Fibroblast of the aortic adventitia (primary cell): ENCODE data around the gene PLCB3. TPM values are rescaled to one million over a fixed set of nuclear protein-coding genes. Genes with fewer than 3 reads are reported as not detected.
A peak's percentile ranks its signal among the peaks of the same experiment; 100 is the strongest.

Source experiments
- DNase-seq: peaks from one replicate; pipeline ENCODE4 v3.0.0-alpha.2; 2010; ENCODE audit warnings: low read depth
- H3K4me3 ChIP-seq: 2 replicates; pipeline ENCODE4 v1.5.1; 2011; ENCODE audit warnings: low read depth, mild to moderate bottlenecking, control low read depth, low read length, moderate library complexity
- total RNA-seq: library from RNA; depleted of rRNA; stranded (reverse); fragments of >200 nt; gene quantifications from 2 replicates; pipeline ENCODE4 v1.2.3, GENCODE V29; 2012; ENCODE audit warnings: low replicate concordance
- TF ChIP-seq, protein P1 (sequence below): IDR thresholded peaks from 2 replicates; pipeline ENCODE4 v1.5.1; 2011; ENCODE audit warnings: mild to moderate bottlenecking, low read length, control low read depth, inconsistent platforms; ENCODE audit not compliant: insufficient read depth

The PLCB3 gene
- total RNA-seq, 1 donor = 47.5 TPM

DNA sequence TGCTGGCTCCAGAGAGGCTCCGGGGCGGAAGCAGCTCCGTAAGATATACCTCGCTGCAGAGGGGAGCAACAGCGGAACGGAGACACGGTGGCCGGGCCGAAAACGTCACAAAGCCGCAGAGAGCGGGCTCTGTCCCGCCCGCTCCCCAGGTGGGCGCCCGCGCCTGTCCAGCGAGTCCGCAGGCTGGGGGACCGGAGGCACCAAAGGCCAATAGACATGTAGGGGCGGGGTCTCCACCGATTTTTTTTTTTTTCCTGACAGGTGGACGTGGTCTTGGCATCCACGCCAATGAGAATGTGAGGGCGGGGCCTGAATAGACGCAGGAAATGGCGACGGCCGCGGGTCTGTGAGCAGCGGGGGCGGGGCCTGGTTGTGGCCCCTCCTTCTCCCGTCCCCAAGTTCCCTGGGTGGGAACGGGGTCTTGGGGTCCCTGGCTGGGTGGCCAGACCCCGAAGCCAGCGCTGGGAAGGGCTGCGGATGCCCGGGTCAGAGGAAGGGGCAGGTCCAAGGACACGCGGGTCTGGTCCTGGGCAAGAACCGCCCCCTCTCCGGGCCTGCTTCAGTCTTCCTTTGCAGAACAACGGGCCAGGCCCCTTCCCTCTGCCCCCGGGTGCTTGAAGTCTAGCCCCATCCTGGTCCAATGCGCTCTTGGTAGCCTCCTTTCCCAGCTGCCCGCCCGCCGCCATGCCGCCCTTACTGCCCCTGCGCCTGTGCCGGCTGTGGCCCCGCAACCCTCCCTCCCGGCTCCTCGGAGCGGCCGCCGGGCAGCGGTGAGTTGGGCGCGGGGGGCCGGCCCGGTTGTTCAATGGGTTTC, 21.0 kb upstream of the PLCB3 start, which contains the start of gene DNAJC4:
DNAJC4 (plus strand) TSS at position 378 of the 814 bp plus-strand sequence; CDS start at position 685, 307 bp downstream.
- peak within 1 kb of the TSS; percentile 76 for H3K4me3 ChIP-seq
- TF ChIP-seq, protein P1, sequence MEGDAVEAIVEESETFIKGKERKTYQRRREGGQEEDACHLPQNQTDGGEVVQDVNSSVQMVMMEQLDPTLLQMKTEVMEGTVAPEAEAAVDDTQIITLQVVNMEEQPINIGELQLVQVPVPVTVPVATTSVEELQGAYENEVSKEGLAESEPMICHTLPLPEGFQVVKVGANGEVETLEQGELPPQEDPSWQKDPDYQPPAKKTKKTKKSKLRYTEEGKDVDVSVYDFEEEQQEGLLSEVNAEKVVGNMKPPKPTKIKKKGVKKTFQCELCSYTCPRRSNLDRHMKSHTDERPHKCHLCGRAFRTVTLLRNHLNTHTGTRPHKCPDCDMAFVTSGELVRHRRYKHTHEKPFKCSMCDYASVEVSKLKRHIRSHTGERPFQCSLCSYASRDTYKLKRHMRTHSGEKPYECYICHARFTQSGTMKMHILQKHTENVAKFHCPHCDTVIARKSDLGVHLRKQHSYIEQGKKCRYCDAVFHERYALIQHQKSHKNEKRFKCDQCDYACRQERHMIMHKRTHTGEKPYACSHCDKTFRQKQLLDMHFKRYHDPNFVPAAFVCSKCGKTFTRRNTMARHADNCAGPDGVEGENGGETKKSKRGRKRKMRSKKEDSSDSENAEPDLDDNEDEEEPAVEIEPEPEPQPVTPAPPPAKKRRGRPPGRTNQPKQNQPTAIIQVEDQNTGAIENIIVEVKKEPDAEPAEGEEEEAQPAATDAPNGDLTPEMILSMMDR = no peak
- peak; percentile 77 for DNase-seq

DNA sequence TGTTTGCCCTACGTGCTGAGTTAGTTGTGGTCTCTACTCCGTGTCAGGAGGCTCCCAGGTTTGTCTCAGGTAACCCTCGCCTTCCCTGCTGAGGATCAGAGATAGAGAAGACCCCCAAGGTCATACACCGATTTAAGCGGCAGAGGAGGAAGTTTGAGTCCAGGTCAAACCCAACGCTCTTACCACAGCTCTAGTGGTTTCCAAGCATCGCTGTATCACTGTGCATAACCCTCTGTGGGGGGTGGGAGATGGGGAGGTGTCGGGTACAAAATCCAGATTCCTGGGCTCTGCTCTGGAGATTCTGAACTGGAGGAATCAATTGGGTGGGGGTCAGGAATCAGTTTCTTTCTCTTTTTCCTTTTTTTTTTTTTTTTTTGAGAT, 20.4 kb upstream of the PLCB3 start:
- TF ChIP-seq, protein P1 = no peak
- no peak for DNase-seq

GRCh38 chr11:64231546-64231945, 19.8 kb upstream of the PLCB3 start:
- DNase-seq = no peak
- no peak overlapping the region for H3K4me3 ChIP-seq
- TF ChIP-seq, protein P1 = no peak

More for the DNA sequence above, 20.4 kb upstream of the PLCB3 start:
- peak overlapping the region; percentile 76 for H3K4me3 ChIP-seq

DNA sequence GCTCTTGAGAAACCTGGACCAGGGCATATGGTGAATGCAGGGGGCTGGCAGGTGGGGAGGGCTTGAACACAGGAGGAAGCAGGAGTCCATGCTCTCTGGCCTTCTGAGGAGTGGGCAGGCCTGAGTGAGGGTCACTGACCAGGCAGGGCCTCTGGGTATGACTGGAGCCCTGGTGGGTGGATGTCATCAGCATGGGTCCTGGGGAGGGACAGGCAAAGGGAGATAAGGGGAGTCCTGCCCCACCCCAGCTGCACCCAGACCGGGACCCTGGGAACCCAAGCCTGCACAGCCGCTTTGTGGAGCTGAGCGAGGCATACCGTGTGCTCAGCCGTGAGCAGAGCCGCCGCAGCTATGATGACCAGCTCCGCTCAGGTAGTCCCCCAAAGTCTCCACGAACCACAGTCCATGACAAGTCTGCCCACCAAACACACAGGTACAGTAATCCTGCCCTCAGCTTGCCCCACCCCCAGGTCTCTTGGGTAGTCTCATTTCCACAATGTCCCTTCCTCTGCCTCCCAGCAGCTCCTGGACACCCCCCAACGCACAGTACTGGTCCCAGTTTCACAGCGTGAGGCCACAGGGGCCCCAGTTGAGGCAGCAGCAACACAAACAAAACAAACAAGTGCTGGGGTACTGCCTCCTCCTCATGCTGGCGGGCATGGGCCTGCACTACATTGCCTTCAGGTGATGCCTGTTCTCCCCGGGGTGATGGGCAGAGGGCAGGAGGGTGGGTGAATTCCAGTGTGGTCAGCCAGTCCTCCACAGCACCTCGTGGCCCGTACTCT, 19.0 kb upstream of the PLCB3 start:
- TF ChIP-seq, protein P1 = no peak
- DNase-seq = no peak

DNA sequence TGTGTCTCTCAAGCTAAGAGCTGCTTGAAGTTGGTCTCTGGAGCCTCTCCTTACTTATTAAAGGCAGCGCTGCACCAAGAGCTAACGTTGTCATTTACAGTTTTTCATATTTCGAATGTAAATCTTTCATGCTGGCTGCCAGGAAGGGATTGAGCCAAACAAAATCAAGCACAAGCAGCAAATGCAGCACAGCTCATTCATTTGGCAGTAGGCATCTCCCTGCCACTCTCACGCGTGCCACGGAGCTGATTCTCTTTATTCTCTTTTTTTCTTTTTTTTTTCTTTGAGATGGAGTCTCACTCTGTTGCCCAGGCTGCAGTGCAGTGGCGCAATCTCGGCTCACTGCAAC, 18.4 kb upstream of the PLCB3 start:
- DNase-seq = no peak
- TF ChIP-seq, protein P1 = no peak
- H3K4me3 ChIP-seq = no peak overlapping the region

More for the DNA sequence above, 19.0 kb upstream of the PLCB3 start:
- no peak overlapping the region for H3K4me3 ChIP-seq

- peak within 1 kb of the TSS; percentile 80 for H3K4me3 ChIP-seq
- DNase-seq = peak; percentile 27
- TF ChIP-seq, protein P1 = no peak
Measured at GRCh38 chr11:64233913-64234586, 17.3 kb upstream of the PLCB3 start, which contains the start of gene VEGFB. Gene VEGFB, plus strand, starts transcription at chr11:64234584. Its CDS starts 250 bp downstream, at chr11:64234834.
